H1 (cell line): ENCODE results near the gene C1orf116. TPM values are rescaled to one million over a fixed set of nuclear protein-coding genes. Genes with fewer than 3 reads are reported as not detected.

Source experiments
- CTCF ChIA-PET: fragments of 300-600 bp; sonication (Branson Sonifier 250); formaldehyde crosslinking; loops from one replicate; lab custom pipeline; 2021; ENCODE audit not compliant: partially characterized antibody; lab: Charles Lee
- POLR2A ChIA-PET: fragments of 300-600 bp; sonication (Branson Sonifier 250); formaldehyde crosslinking; loops from one replicate; lab custom pipeline; 2021; ENCODE audit warnings: inconsistent platforms; ENCODE audit not compliant: partially characterized antibody; lab: Charles Lee
- DNase-seq, 2 experiments: peaks; one replicate each; pipeline versions ENCODE4 v3.0.0 to v3.0.0-alpha.2; 2010 to 2022; ENCODE audit warnings: low spot score in 2 of 2, low read depth in 1 of 2, mixed read lengths in 1 of 2
- FAIRE-seq: peaks from 2 replicates; lab custom pipeline; 2011; peaks lifted over from hg19 to GRCh38; lab: Jason Lieb, UNC
- H2AFZ ChIP-seq: 2 replicates; pipeline ENCODE4 v1.8.1; 2012; ENCODE audit warnings: low read length, inconsistent platforms
- H2AK5ac ChIP-seq: 2 replicates; pipeline ENCODE4 v1.6.1; 2013; ENCODE audit warnings: low read depth, low read length
- H2BK120ac ChIP-seq: replicated peaks from 2 replicates; pipeline ENCODE3; 2013; ENCODE audit warnings: low read depth, low read length, inconsistent platforms
- H2BK12ac ChIP-seq: 2 replicates; pipeline ENCODE4 v1.6.1; 2013; ENCODE audit warnings: low read depth, low read length
- H2BK15ac ChIP-seq: 2 replicates; pipeline ENCODE4 v1.6.1; 2013; ENCODE audit warnings: low read length
- H2BK20ac ChIP-seq: 2 replicates; pipeline ENCODE4 v1.6.1; 2013; ENCODE audit warnings: low read length
- H2BK5ac ChIP-seq: 2 replicates; pipeline ENCODE4 v1.6.1; 2013; ENCODE audit warnings: low read depth, low read length
- H3K14ac ChIP-seq: 2 replicates; pipeline ENCODE4 v1.6.1; 2013; ENCODE audit warnings: inconsistent platforms; ENCODE audit not compliant: insufficient read length
- H3K18ac ChIP-seq: 2 replicates; pipeline ENCODE4 v1.6.1; 2013; ENCODE audit warnings: low read length; ENCODE audit errors: extremely low read depth
- H3K23ac ChIP-seq: 2 replicates; pipeline ENCODE4 v1.6.1; 2013; ENCODE audit warnings: inconsistent platforms; ENCODE audit not compliant: insufficient read length
- H3K23me2 ChIP-seq: 2 replicates; pipeline ENCODE4 v1.6.1; 2013; ENCODE audit warnings: low read depth, low read length
- H3K27ac ChIP-seq: 2 replicates; pipeline ENCODE4 v1.6.1; 2011; ENCODE audit warnings: low read depth, low read length, inconsistent platforms
- H3K27me3 ChIP-seq, 4 experiments: replicated peaks in 1 of 4; 1 replicate in 1 of 4; 2 replicates in 3 of 4; pipeline versions ENCODE4 v1.6.1 to v1.8.1; 2011 to 2013; ENCODE audit warnings: low read length in 3 of 4, mild to moderate bottlenecking in 3 of 4, inconsistent platforms in 2 of 4, mixed read lengths in 2 of 4, moderate library complexity in 1 of 4; ENCODE audit not compliant: control insufficient read depth in 3 of 4, insufficient read depth in 3 of 4; ENCODE audit errors: extremely low read depth in 1 of 4
- H3K36me3 ChIP-seq, 4 experiments: 2 replicates each; pipeline versions ENCODE4 v1.6.1 to v1.8.1; 2011 to 2013; ENCODE audit warnings: mild to moderate bottlenecking in 4 of 4, low read length in 3 of 4, moderate library complexity in 2 of 4, control low read depth in 1 of 4, inconsistent platforms in 1 of 4; ENCODE audit not compliant: insufficient read depth in 4 of 4, control insufficient read depth in 2 of 4
- H3K4ac ChIP-seq: replicated peaks from 2 replicates; pipeline ENCODE3; 2013; ENCODE audit warnings: low read length, low read depth, mixed read lengths, inconsistent platforms; ENCODE audit not compliant: insufficient read length
- H3K4me1 ChIP-seq, 4 experiments: replicated peaks in 1 of 4; 1 replicate in 1 of 4; 2 replicates in 3 of 4; pipeline versions ENCODE4 v1.6.1 to v1.8.1; 2011 to 2013; ENCODE audit warnings: low read length in 3 of 4, inconsistent platforms in 2 of 4, mixed read lengths in 1 of 4; ENCODE audit not compliant: insufficient read depth in 4 of 4, control insufficient read depth in 3 of 4
- H3K4me2 ChIP-seq, 2 experiments: 2 replicates each; pipeline versions ENCODE4 v1.6.1 to v1.8.1; 2011 to 2013; ENCODE audit warnings: low read depth in 2 of 2, low read length in 2 of 2, control low read depth in 1 of 2, inconsistent platforms in 1 of 2, mild to moderate bottlenecking in 1 of 2; ENCODE audit not compliant: insufficient read depth in 1 of 2
- H3K4me3 ChIP-seq, 4 experiments: fragments of 200-600, 300-600 bp in 1 of 4; sonication (generic), shearing (Covaris generic), sonication (Bioruptor Twin) in 1 of 4; 2 replicates each; pipeline versions ENCODE4 v1.5.1 to v1.8.1; 2011 to 2016; ENCODE audit warnings: low read length in 4 of 4, low read depth in 3 of 4, control low read depth in 2 of 4, inconsistent platforms in 2 of 4, mild to moderate bottlenecking in 2 of 4, mixed read lengths in 1 of 4, moderate library complexity in 1 of 4; ENCODE audit not compliant: insufficient read depth in 2 of 4; ENCODE audit errors: extremely low read depth in 1 of 4
- H3K56ac ChIP-seq: replicated peaks from 2 replicates; pipeline ENCODE3; 2013; ENCODE audit warnings: low read depth, mild to moderate bottlenecking, mixed read lengths, low read length, inconsistent platforms; ENCODE audit not compliant: insufficient read length
- H3K79me1 ChIP-seq: 2 replicates; pipeline ENCODE4 v1.6.1; 2013; ENCODE audit warnings: low read depth, low read length, control low read depth
- H3K79me2 ChIP-seq, 2 experiments: 2 replicates each; pipeline versions ENCODE4 v1.6.1 to v1.8.1; 2012 to 2013; ENCODE audit warnings: low read length in 2 of 2, mild to moderate bottlenecking in 2 of 2, inconsistent platforms in 1 of 2; ENCODE audit not compliant: insufficient read depth in 2 of 2, control insufficient read depth in 1 of 2
- H3K9ac ChIP-seq, 4 experiments: replicated peaks in 1 of 4; 1 replicate in 1 of 4; 2 replicates in 3 of 4; pipeline versions ENCODE4 v1.6.1 to v1.8.1; 2011 to 2013; ENCODE audit warnings: low read depth in 3 of 4, low read length in 3 of 4, control low read depth in 2 of 4, mild to moderate bottlenecking in 2 of 4, moderate library complexity in 2 of 4, inconsistent platforms in 1 of 4; ENCODE audit errors: extremely low read depth in 1 of 4
- H3K9me3 ChIP-seq, 2 experiments: 2 replicates each; pipeline versions ENCODE4 v1.6.1 to v1.8.1; 2012 to 2013; ENCODE audit warnings: mild to moderate bottlenecking in 2 of 2, moderate library complexity in 2 of 2, control low read depth in 1 of 2, inconsistent platforms in 1 of 2, low read depth in 1 of 2, low read length in 1 of 2, mixed read lengths in 1 of 2; ENCODE audit not compliant: insufficient read depth in 2 of 2
- H4K20me1 ChIP-seq, 2 experiments: replicated peaks in 1 of 2; 2 replicates each; pipeline versions ENCODE3 to v1.8.1; 2011 to 2013; ENCODE audit warnings: inconsistent platforms in 2 of 2, low read length in 2 of 2, mild to moderate bottlenecking in 1 of 2; ENCODE audit not compliant: insufficient read depth in 2 of 2, control insufficient read depth in 1 of 2
- H4K5ac ChIP-seq: 2 replicates; pipeline ENCODE4 v1.6.1; 2013; ENCODE audit warnings: low read length, low read depth, mixed read lengths, inconsistent platforms; ENCODE audit not compliant: insufficient read length
- H4K8ac ChIP-seq: 2 replicates; pipeline ENCODE4 v1.8.0; 2013; ENCODE audit warnings: mild to moderate bottlenecking, moderate library complexity, low read length, inconsistent platforms; ENCODE audit not compliant: insufficient read depth; ENCODE audit errors: extremely low read depth
- H4K91ac ChIP-seq: replicated peaks from 2 replicates; pipeline ENCODE3; 2013; ENCODE audit warnings: low read length, mixed read lengths, inconsistent platforms; ENCODE audit not compliant: insufficient read length
- ASH2L ChIP-seq: fragments of 200-600, 300-600 bp; sonication (generic); IDR thresholded peaks from one replicate; pipeline ENCODE4 v1.7.1; 2017; ENCODE audit warnings: low read length
- PHF8 ChIP-seq: fragments of 200-600 bp; sonication (generic); conservative IDR thresholded peaks from 2 replicates; pipeline ENCODE4 v1.7.1; 2012; ENCODE audit warnings: low read depth, mild to moderate bottlenecking, inconsistent platforms, low read length, moderate library complexity
- POLR2A ChIP-seq, 2 experiments: IDR thresholded peaks; 1 replicate in 1 of 2; 2 replicates in 1 of 2; pipeline ENCODE4 v1.6.1; 2011; ENCODE audit warnings: low read depth in 2 of 2, low read length in 2 of 2, mild to moderate bottlenecking in 2 of 2; ENCODE audit errors: control extremely low read depth in 1 of 2
- POLR2AphosphoS5 ChIP-seq: IDR thresholded peaks from 2 replicates; pipeline ENCODE4 v1.6.1; 2011; ENCODE audit warnings: low read depth, low read length
- RXRA ChIP-seq: IDR thresholded peaks from 2 replicates; pipeline ENCODE4 v1.6.1; 2011; ENCODE audit warnings: low read depth, mild to moderate bottlenecking, low read length, moderate library complexity; ENCODE audit not compliant: insufficient read depth
- SAP30 ChIP-seq: fragments of 300-600 bp; sonication (generic); IDR thresholded peaks from 2 replicates; pipeline ENCODE4 v1.7.1; 2012; ENCODE audit warnings: low read length, moderate library complexity, mild to moderate bottlenecking, inconsistent platforms; ENCODE audit not compliant: insufficient read depth, insufficient replicate concordance
- SUZ12 ChIP-seq: fragments of 200-600 bp; sonication (generic); IDR thresholded peaks from 2 replicates; pipeline ENCODE4 v1.6.1; 2012; ENCODE audit warnings: mild to moderate bottlenecking, inconsistent platforms, low read length, moderate library complexity, mixed read lengths
- TEAD4 ChIP-seq: IDR thresholded peaks from 2 replicates; pipeline ENCODE4 v1.6.1; 2012; ENCODE audit warnings: low read depth, low read length, inconsistent platforms, mixed read lengths
- WGBS, 2 experiments: shearing (Covaris generic) in 1 of 2; methylation state at CpG; one replicate each; pipeline versions ENCODE4 v1.1.6 to v1.1.7; 2013 to 2015; ENCODE audit warnings: low lambda C conversion rate in 2 of 2, mixed read lengths in 2 of 2, inconsistent platforms in 1 of 2, low coverage in 1 of 2, missing lambda C conversion rate in 1 of 2; ENCODE audit not compliant: insufficient replicate concordance in 2 of 2, insufficient coverage in 1 of 2, insufficient read length in 1 of 2; ENCODE audit errors: extremely low coverage in 1 of 2, missing lambda C conversion rate in 1 of 2; 5-methylcytosine and 5-hydroxymethylcytosine counted together
- polyA plus RNA-seq, 7 experiments: library from polyadenylated mRNA; depleted of rRNA in 3 of 7; stranded (reverse) in 5 of 7; unstranded in 2 of 7; fragments of >200 nt in 5 of 7; fragments of 200-250 nt in 2 of 7; gene quantifications; 1 replicate in 5 of 7; 2 replicates in 1 of 7; 4 replicates in 1 of 7; pipeline versions ENCODE4 v1.2.1 to v1.2.3, GENCODE V29; 2011 to 2013; ENCODE audit warnings: missing spikeins in 2 of 7, mixed read lengths in 2 of 7
- total RNA-seq: library from RNA; stranded (reverse); fragmentation: NEBNext Ultra II Directional; extraction: Animal tissue kit (Norgen Biotek cat#: 25700); gene quantifications from 2 replicates; pipeline ENCODE4 v1.2.1, GENCODE V29; 2021
- TF ChIP-seq, protein P1 (sequence below): IDR thresholded peaks from 2 replicates; pipeline ENCODE4 v1.6.1; 2012; ENCODE audit warnings: low read length, inconsistent platforms

Gene C1orf116
- total and polyA plus RNA-seq, 2 of the 8 experiments (the other 6 are each of a cell fraction or from before 2014, with no cell fraction given), result 2.2 to 3.9 TPM

DNA sequence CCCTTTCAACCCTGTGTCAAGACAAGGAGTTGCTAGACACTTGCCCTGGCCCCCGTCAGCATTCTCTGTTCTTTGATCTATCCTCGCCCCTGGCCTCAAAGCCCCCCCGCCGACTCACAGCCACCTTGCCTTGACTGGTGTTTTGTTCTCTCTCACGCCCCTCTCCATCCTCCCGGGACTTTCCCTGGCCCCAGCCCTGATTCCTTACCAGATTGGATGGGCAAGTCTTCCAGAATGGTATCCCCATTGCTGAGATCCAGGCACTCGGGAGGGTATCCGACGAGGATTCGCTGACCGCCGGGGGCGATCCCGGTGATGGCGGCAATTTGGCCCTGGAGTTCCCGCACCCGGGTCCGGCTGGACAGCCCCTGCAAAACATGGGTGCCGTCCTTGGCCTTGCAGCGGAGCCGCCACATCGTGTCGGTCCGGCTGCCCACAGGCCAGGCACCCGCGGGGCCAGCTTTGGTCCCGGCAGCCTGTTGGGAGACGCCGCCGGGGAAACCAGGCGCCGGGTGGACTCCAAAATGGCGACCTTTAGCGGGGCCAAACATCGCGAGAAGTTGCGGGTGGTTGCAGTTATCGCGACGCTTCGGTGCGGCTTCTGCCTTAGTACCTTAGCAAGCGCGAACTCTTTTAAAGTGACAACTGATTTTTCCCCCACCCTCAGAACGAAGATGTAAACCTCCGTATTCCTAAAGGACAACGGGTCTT lies 18.1 kb upstream of the C1orf116 start:
- Histone ChIP-seq H3K23ac (no peak overlapping the region), H3K18ac (peak overlapping the region; percentile 76), H3K27me3 (no peaks in the 10 kb centered on the region), H3K4ac (peak overlapping the region; percentile 39), H3K14ac (no peak overlapping the region), H3K9ac (peak overlapping the region; percentile 93 to 97 (median 95)), H3K36me3 (peaks cover 9 to 30% (median 10%) of the 10 kb centered on the region in 4 experiments), H3K4me3 (peak overlapping the region; percentile 73 to 99 (median 99)), H3K9me3 (no peaks in the 10 kb centered on the region), H3K4me2 (peak overlapping the region; percentile 58 to 73), H2BK120ac (no peak overlapping the region), H2BK12ac (peak overlapping the region; percentile 69; the same call in 1 of the 2 replicates), H2BK15ac (no peak overlapping the region; the same call in 1 of the 2 replicates), H3K56ac (peak overlapping the region; percentile 62), H3K27ac (peak overlapping the region; percentile 95), H2BK20ac (no peak overlapping the region), H3K23me2 (peaks cover 5% of the 10 kb centered on the region; the same call in 1 of the 2 replicates), H4K8ac (peak overlapping the region; percentile 99), H4K5ac (peak overlapping the region; percentile 83), H3K79me2 (peaks cover 3 to 48% of the 10 kb centered on the region in 2 experiments; a peak in 3 of 4 replicates), H3K4me1 (peaks cover 0 to 8% (median 2%) of the 10 kb centered on the region in 4 experiments; a peak in 3 of 7 replicates), H2AK5ac (no peak overlapping the region), H2BK5ac (peak overlapping the region; percentile 3), H4K20me1 (peaks cover 9 to 12% of the 10 kb centered on the region in 2 experiments), H3K79me1 (no peaks in the 10 kb centered on the region; the same call in 1 of the 2 replicates), H2AFZ (peak overlapping the region; percentile 98), H4K91ac (peak overlapping the region; percentile 78)
- WGBS, 2 experiments, result 2% methylated on average over 40 of the region's 47 CpGs; no CpG with 5 or more reads in 1 of the 2 experiments
- POLR2A ChIA-PET, result interaction anchor here (0.9 to 2.9 kb wide), 5 partner anchors 9 to 348 kb away, joined by 3 to 15 read pairs (median 3); partner anchors contain the start of gene C1orf116
- FAIRE-seq, result no peak
- CTCF ChIA-PET, result interaction anchor here (0.7 to 4.2 kb wide), 17 partner anchors 8 to 138 kb away, joined by 3 to 40 read pairs (median 5); partner anchors contain the start of gene C1orf116
- peak; percentile 73 to 92 for DNase-seq
- TF ChIP-seq, protein P1, sequence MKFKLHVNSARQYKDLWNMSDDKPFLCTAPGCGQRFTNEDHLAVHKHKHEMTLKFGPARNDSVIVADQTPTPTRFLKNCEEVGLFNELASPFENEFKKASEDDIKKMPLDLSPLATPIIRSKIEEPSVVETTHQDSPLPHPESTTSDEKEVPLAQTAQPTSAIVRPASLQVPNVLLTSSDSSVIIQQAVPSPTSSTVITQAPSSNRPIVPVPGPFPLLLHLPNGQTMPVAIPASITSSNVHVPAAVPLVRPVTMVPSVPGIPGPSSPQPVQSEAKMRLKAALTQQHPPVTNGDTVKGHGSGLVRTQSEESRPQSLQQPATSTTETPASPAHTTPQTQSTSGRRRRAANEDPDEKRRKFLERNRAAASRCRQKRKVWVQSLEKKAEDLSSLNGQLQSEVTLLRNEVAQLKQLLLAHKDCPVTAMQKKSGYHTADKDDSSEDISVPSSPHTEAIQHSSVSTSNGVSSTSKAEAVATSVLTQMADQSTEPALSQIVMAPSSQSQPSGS, result no peak
- TF ChIP-seq SAP30, result no peak
- no peak for TF ChIP-seq RXRA
- TF ChIP-seq PHF8, result peak; percentile 82
- peak; percentile 62 to 79 for TF ChIP-seq POLR2A (IDR thresholded peaks at IDR 0.05; ENCODE audit: control extremely low read depth in 1 of 2, low read depth in 2 of 2, low read length in 2 of 2)
- 0 out of 2 replicates have a peak, but pooled peaks have one; percentile 16 for TF ChIP-seq TEAD4
- TF ChIP-seq ASH2L, result peak; percentile 81
- TF ChIP-seq SUZ12, result no peak
- TF ChIP-seq POLR2AphosphoS5, result peak; percentile 46; the same call in 1 of the 2 replicates
